GM19463 (cell line): ENCODE results near the gene RGS19.

Experiments
- ATAC-seq: cut with Tn5 transposase; IDR thresholded peaks from one replicate; pipeline ENCODE4 v1.9.1; 2021; ENCODE audit warnings: mild to moderate bottlenecking, moderate library complexity; ENCODE audit not compliant: unreplicated experiment

Gene RGS19

GRCh38 chr20:64077876-64078551, 1.3 kb downstream of the RGS19 start:
- no peak for ATAC-seq

GRCh38 chr20:64077541-64077875, 1.8 kb downstream of the RGS19 start:
- no peak for ATAC-seq

- no peak for ATAC-seq
These were observed 2.2 kb downstream of the RGS19 start for GRCh38 chr20:64077094-64077493.

- ATAC-seq, result no peak
These were observed 3.0 kb downstream of the RGS19 start for GRCh38 chr20:64076061-64076997.

GRCh38 chr20:64075556-64075955, 3.8 kb downstream of the RGS19 start:
- ATAC-seq, result no peak

- no peak for ATAC-seq
These were observed 4.4 kb downstream of the RGS19 start for GRCh38 chr20:64074963-64075362.

GRCh38 chr20:64074184-64074789, 5.0 kb downstream of the RGS19 start:
- no peak for ATAC-seq

- no peak for ATAC-seq
These were observed 5.7 kb downstream of the RGS19 start for GRCh38 chr20:64073476-64074183.

- ATAC-seq, result no peak
These were observed 6.7 kb downstream of the RGS19 start for GRCh38 chr20:64072498-64073063.

- no peak for ATAC-seq
These were observed 7.7 kb downstream of the RGS19 start for GRCh38 chr20:64071341-64072332.

- no peak for ATAC-seq
These were observed 8.9 kb downstream of the RGS19 start for GRCh38 chr20:64070244-64070993.

- ATAC-seq, result no peak
These were observed 9.6 kb downstream of the RGS19 start for GRCh38 chr20:64069614-64070243.

- no peak for ATAC-seq
These were observed 10.1 kb downstream of the RGS19 start for GRCh38 chr20:64069209-64069613.

GRCh38 chr20:64068386-64069208, 10.7 kb downstream of the RGS19 start:
- ATAC-seq, result no peak

GRCh38 chr20:64067733-64068307, 11.5 kb downstream of the RGS19 start:
- no peak for ATAC-seq

GRCh38 chr20:64067005-64067632, 12.2 kb downstream of the RGS19 start:
- no peak for ATAC-seq

- ATAC-seq, result peak; percentile 47
These were observed 13.4 kb downstream of the RGS19 start for GRCh38 chr20:64065974-64066343.
